GM21367 (cell line): Measurements from ENCODE around the gene RPL29.
"Not testable (repeated sequence)": the region's sequence is repeated elsewhere in the genome, so short reads cannot be mapped to it uniquely, and the experiment has no call there.

ENCODE experiments used
- ATAC-seq: cut with Tn5 transposase; IDR thresholded peaks from one replicate; pipeline ENCODE4 v1.9.1; 2021; ENCODE audit not compliant: unreplicated experiment

Gene RPL29

DNA sequence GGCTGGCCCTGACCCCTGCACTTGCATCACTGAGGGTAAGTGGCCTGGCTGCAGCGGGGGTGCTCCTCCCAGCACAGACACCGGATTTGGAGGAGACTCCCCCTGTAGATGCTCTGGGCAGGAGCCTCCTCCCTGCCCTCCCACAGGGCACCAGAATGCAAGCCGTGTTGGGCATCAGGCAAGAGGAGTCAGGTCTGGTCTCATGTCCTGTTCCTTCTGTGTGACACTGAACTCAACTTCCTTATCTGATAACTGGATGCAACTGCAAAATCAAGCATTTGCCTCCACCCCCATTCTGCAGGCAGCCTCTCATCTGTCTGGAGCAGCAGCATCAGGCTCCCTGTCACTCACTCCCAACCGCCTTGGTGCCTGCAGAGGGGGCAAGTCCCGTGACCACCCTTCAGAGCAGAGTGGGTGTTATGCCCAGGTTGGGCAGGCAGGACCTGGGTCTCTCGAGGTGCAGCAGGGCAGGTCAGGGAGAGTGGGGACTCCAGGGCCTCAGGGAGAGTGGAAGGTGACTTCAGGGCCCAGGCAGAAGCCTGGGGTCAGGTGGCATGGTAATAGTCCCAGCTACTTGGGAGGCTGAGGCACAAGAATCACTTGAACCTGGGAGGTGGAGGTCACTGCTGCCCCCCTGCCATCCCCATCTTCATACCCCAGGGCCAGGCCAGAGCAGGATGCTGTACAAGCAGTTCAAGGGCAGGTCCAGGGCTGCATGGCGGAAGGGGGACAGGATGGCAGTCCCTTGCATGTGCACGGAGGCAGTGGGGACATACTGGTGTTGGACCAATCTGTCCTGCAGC lies 10.5 kb upstream of the RPL29 start:
- ATAC-seq: no peak

DNA sequence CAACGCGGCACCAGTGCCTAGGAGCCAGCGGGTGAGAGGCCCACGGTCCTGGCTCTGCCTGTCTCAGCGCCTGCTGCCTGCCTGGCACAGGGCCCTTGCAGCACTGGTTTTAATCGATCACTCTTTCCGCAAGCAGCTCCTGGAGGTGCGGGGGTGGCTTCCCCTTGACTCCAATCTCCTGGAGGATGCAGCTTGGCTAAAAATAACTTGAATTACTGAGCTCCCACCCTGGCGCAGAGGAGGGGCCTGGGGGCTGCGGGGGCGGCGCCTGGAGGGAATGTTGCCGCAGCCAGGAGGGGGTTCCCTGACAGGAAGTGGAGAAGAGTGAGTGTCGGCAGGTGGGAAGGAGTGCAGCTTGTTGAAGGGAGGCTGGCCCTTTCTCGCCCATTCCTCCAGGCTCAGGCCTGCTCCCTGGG lies 9.9 kb upstream of the RPL29 start:
- no peak for ATAC-seq

DNA sequence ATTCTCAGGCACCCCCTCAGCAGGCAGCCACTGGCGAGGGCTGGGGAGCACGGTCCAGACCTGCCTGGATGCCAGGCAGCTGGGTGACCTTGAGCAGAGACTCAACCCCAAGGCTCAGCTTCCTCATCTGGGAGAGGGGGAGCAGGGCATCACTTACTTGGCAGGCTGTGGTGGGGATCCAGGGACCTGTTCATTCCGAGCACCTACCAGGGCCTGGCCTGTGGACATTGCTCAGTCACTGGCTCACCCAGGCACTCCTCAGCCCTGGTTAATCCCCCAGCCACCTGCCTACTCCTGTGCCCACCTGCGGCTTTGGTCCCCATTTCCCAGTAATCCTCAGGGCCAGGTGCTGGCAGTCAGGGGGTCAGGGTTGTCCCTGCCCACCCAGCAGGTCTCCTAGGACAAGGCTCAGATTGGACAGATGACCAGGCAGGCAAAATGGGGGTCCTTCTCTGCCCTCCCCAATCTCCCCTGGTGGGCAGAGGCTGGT lies 9.3 kb upstream of the RPL29 start:
- no peak for ATAC-seq

DNA sequence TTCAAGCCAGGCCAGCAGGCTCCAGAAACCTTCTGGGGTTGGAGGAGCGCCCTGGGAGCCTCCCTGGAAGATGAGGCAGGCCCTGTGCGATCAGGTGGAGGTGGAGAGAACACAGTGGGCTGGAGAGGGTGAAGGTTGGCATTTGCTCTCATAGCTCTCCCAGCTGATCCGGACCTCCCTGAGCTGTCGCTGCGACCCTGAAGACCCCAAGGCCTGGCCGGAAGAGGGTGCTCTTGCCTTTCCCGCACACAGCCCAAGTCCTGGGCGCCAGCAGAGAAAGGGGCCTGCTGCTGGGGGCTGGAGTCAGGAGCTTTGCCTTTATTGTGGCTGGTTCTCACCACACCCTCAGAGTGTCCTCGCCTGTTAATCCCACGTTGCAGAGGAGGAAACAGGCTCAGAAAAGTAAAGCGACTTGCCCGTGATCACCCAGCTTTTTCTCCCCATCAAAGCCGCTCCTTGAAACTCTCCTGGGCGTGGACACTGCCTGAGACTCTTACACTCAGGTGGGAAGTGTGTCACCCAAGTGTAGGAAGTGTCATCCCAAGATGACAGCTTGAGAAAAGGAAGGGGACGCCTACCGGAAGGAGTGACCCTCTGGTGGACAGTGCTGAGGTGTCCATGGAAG lies 8.6 kb upstream of the RPL29 start:
- ATAC-seq: no peak

DNA sequence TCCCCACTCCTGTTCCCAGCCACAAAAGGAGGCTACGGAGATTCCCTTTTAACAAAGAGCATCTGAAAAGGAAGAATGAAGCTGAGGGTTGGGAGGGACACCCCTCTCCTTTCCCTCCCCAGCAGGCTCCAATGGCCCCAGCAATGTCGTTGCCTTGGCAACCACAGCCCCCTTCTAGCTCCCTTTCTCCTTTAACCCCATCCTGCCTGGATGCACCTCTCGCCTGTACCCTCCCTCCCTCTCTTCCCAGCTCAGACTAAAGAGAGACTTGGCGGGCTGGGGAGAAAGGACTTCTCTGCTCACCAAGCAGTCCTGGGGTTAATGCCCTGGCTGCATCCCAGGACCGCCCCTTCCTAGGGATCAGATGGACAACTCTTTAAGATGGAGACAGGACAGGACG lies 7.1 kb upstream of the RPL29 start:
- no peak for ATAC-seq

DNA sequence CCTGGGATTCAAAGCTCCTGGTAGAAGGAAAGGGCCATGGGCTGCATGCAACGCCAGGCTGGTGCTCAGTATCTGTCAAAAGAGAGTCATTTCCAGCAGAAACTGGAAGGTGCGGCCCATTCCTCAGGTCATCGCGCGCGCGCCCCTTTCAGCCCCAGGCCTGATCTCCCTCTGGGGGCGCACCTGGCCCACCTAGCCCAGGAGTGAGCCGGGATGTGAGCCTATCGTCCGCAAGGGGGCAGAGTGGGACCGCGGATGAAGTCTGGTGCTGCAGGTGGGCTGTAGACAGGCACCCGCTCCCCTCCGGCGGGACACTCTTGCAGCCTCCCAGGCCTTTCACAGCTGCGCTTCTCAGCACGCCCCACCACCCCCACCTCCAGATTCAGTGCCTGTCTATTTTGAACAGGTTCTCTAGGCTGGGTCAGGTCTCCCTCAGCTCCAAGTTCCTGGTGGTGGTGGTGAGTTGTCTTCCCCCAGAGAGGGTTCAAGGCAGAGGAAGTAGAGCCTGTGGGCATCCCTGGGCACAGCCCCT lies 5.8 kb upstream of the RPL29 start:
- ATAC-seq: no peak

DNA sequence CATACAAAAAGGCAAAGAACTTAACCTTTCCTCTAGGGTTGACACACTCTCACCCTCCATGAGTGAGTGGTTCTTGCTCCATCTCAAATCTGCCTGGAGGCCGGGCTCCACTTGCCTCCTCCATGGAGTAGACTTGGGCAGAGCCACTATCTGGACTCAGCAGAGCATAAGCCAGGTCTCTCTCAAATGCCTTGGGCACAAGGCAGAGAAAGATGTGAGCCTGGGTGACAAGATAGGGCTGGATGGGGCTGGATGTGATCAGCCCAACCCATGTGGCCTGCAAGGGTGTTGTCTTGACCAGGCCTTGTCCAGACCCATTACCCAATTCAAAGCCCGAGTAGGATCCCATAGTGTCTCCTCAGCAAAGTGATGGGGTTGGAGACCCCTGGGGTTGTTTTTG lies 4.2 kb upstream of the RPL29 start:
- no peak for ATAC-seq

DNA sequence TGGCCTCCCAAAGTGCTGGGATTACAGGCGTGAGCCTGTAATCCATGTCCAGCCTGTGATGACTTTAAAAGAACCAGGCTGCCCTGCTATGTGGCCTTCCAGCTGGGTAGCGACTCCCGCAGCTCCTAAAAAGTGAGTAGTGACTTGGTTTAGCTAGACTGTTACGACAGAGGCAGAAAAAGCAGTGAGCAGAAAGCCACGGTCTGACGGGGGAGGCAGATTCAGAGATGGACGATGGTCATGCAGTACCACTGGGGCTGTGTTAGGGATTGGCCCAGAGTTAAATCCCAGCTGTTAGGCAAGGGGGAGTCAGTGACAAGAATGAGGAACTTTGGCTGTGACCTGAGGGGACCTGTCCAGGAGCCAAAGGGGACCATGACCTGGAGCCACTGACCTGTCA lies 3.1 kb upstream of the RPL29 start:
- no peak for ATAC-seq

DNA sequence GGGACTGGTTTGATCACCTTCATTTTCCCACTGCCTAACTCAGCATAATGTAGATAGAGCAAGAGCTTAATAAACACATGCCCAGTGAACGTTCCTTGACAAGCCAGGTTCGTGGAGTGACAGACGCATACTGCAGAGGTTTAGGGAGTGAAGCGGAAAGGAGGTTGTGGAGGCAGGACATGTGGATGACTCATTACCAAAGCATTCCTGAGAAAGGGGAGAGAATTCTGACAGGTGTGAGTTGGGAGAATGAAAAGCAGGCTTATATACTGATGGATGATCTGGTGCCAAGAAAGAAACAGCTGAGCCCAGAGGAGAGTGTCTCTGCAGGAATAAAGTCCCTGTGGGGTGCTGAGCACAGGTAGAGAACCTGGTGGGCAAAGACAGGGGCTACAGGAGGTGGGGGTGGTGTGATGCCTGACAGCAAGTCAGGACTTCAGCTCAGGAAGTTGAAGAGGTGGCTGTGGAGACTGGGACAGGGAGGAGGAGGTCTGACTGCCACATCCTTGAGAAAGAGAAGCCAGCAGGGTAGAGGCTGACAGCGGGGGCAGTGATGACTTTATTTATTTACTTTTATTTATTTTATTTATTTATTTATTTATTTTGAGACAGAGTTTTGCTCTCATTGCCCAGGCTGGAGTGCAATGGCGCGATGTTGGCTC lies 2.4 kb upstream of the RPL29 start:
- ATAC-seq: no peak

DNA sequence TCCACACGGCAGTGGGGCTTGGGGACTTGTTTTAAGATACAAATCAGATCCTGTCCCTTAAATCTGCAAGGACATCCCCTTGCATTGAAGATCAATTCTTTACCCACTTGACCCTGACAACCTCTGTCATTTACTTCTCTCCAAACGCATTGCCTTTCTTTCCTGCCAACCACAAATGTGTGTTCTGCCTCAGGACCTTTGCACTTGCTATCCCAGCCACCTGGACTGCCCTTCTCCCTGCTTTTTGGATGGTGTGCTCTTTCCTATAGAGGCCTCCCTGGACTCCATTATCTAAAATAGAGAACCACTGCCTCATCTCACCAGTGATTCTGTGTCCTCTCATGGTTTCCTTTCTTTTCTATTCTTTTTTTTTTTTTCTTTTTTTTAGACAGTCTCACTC lies 1.5 kb upstream of the RPL29 start:
- ATAC-seq: no peak

DNA sequence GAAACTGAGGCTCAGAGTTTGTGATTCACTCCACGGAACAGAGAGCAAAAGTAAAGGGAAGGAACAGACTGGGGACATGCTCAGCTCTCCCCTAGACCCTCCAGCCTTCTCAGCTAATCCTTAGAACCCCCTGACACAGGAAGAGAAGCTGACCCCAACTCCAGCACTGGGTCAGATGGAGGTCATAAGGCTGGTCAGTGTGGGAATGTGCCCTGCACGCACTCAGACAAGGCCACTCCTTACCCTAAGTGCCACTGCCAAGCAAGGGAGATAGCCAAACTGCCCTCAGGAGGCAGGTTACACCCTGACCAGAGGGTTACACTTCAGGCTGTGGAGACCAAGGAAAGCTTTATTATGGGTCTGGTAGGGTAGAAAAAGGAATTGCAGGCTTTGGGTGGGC lies 1.2 kb downstream of the RPL29 start:
- no peak for ATAC-seq

DNA sequence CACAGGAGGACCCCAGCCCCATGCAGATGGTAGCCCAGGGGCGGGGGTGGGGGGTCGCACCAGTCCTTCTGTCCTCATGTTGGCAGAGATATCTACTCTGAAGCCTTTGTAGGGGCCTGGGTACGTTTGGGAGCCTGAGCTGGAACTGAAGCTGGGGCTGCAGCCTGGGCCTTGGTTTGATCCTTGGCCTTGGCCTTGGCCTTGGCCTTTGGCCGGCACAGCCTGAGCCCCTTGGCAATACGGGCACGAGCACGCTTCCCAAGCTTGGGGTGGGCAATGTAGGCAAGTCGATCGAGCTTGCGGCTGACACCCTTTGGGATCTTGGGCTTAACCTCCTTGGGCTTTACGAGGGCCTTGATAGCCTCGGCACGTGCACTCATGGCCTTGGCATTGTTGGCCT lies 2.0 kb downstream of the RPL29 start:
- ATAC-seq: not testable (repeated sequence)

DNA sequence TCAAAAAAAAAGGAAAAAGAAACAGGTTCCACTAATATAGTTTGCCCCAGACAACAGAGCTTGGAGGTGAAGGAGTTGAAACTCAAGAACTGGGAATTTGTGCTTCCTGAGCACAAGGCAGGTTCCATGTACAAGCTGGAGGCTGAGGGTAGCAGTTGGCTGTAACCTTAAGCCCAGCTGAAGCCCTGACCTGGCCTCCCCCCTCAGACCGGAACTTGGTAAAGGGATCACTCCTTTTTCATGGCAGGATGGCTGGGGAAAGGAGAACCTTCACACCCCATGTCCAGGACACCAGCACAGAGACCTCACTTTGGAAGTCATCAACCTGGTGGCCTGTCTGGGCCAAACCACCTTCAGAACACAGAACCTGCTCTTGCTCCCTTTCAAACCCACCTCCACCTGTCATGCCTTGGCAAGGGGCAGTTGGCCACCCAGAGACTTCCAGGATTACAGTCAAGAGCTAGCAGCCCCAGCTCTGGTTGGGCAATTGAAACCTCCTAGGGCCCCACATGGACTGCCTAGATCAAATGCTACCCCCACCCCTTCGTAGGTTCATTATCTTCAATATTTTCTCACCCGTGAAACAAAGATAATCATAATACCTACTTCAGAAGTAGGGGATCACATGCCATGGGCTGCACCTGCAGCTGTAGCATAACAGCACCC lies 3.5 kb downstream of the RPL29 start:
- no peak for ATAC-seq

DNA sequence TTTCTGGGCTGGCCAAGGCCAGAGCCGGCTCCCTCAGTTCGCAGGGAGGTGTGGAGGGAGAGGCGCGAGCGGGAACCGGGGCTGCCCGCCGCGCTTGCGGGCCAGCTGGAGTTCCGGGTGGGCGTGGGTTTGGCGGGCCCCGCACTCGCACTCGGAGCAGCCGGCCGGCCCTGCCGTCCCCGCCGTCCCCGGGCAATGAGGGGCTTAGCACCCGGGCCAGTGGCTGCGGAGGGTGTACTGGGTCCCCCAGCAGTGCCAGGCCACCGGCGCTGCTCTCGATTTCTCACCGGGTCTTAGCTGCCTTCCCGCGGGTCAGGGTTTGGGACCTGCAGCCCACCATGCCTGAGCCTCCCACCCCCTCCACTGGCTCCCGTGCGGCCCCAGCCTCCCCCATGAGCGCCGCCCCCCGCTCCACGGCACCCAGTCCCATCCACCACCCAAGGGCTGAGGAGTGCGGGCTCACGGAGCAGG lies 5.2 kb downstream of the RPL29 start:
- ATAC-seq: not testable (repeated sequence)

DNA sequence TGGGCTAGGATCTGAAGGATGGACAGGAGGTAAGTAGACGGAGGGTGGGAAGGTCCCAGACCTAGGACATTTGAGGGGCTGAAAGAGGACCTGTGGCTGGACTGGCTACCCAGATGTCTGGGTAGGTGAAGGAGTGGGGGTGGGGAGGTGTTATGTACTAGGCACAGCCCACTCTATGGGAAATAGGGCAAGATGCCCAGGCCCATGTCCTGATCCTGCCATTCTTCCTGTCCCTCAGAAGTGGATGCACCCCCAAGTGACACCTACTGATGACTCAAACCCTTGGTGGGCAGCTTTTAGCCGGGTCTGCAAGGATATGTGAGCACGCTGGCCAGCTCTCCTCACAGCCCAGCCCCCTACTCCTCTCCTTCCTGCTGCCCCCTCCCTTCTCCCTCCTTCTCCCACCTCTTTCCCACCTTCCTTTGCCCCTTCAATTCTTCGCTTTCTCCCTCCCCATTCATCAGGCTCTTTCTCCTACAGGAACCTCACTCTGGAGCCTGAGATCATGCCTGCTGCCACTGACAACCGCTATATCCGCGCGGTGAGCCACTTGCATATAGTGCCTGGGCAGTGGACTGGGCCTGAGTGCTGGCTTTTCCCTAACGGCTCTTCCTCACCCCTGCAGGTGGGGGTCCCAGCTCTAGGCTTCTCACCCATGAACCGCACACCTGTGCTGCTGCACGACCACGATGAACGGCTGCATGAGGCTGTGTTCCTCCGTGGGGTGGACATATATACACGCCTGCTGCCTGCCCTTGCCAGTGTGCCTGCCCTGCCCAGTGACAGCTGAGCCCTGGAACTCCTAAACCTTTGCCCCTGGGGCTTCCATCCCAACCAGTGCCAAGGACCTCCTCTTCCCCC lies 7.2 kb downstream of the RPL29 start:
- no peak for ATAC-seq

DNA sequence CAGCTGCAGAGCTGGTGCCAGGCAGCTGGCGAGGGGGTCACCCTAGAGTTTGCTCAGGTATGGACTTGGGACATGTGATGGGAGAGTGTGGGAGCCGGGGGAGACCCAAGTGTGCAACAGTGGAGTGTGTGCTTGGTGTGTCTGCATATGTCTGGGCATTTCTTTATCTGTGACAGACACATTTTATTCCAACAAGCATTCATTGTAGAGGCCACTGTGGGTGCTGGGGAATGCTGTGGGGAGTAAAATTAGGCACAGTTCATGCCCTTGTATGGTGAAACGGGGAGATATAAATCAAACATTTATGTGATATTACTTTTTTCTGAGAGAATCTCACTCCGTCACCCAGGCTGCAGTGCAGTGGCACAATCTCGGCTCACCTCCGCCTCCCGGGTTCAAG lies 8.1 kb downstream of the RPL29 start:
- ATAC-seq: no peak

DNA sequence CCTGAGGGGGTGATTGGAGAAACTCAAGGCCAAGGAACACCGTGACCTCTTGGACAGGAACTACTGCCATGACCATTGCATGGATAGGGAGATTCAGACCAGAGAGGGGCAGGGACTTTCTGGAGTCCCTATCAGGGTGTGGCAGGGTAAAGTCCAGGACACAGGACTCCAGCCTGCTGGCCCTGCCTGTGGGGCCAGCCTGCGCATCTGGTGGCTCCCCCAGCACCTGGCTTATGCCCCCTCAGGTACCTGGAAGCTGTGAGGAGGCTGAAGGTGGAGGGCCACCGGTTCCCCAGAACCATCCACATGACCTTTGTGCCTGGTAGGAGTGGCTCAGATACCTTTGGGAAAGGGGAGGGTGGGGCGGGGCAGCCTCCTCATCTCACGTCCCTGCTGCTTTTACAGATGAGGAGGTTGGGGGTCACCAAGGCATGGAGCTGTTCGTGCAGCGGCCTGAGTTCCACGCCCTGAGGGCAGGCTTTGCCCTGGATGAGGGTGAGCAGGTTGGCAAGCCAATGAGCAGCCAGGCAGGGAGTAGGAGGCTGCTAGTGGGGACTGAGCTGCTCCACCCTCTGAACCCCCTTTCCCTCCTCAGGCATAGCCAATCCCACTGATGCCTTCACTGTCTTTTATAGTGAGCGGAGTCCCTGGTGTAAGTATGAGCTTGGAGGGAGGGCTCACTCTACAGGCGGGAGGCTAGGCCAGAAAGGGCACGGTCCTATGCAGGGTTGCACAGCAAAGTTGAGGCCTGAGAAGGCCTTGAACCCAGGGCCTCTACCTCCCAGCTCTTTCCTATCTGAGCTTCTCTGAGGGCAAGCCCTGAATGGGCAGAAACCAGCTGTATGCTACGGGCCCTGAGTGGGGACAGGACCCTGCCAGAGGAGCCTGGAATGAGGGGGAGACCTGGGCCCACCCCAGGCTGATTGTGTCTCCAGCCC lies 9.4 kb downstream of the RPL29 start:
- no peak for ATAC-seq

DNA sequence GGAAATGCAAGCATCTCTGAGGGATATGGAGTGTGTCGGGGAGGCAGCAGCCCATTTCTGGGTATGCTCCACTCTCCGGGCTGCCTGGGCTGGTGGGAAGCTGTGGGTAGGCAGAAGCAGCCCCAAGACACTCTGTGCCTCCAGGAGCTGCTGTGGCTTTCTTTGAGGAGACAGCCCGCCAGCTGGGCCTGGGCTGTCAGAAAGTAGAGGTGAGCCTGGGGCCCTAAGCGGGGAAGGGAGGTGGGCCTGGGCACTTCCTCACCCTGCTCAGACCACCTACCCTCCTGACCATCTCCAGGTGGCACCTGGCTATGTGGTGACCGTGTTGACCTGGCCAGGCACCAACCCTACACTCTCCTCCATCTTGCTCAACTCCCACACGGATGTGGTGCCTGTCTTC lies 10.6 kb downstream of the RPL29 start:
- no peak for ATAC-seq

DNA sequence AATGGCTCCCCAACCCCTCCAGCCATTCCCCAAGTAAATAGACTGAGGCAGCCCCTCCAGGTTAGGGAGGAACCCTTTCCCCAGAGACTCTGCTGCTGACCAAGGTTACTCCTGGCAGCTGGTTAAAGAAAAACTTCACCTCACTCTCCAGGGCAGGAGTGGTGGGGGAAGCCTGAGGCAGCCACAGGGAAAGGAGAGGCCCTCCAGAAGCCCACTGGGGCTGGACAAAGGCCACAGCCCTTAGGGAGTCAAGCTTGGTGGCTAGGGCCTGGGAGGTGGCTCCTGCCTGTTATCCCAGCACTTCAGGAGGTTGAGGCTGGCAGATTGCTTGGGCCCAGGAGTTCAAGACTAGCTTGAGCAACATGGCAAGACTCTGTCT lies 11.4 kb downstream of the RPL29 start:
- ATAC-seq: no peak
